Mesenchymal stem cell (in vitro differentiated cells and primary cell): ENCODE measurements around the gene BNIP5. TPM values are rescaled to one million over a fixed set of nuclear protein-coding genes. Genes with fewer than 3 reads are reported as not detected.

Experiments used
- DNase-seq: peaks from one replicate; pipeline ENCODE4 v3.0.0-alpha.2; 2013
- H2AFZ ChIP-seq: one replicate; pipeline ENCODE4 v1.6.1; 2013; ENCODE audit warnings: low read depth, mild to moderate bottlenecking, control low read depth, inconsistent platforms, low read length, moderate library complexity
- H2AK5ac ChIP-seq: 2 replicates; pipeline ENCODE4 v1.6.1; 2013; ENCODE audit warnings: low read length, moderate library complexity, mild to moderate bottlenecking, inconsistent platforms; ENCODE audit not compliant: severe bottlenecking
- H2BK120ac ChIP-seq: one replicate; pipeline ENCODE4 v1.6.1; 2013; ENCODE audit warnings: low read depth, mild to moderate bottlenecking, inconsistent platforms, low read length, moderate library complexity
- H2BK12ac ChIP-seq, 2 experiments: one replicate each; pipeline ENCODE4 v1.6.1; 2013; ENCODE audit warnings: inconsistent platforms in 2 of 2, low read length in 2 of 2, mild to moderate bottlenecking in 2 of 2, moderate library complexity in 2 of 2, control low read depth in 1 of 2
- H2BK15ac ChIP-seq: one replicate; pipeline ENCODE4 v1.6.1; 2013; ENCODE audit warnings: mild to moderate bottlenecking, low read depth, inconsistent platforms; ENCODE audit not compliant: poor library complexity, severe bottlenecking
- H2BK5ac ChIP-seq: 2 replicates; pipeline ENCODE4 v1.6.1; 2013; ENCODE audit warnings: low read depth, mild to moderate bottlenecking, low read length, control low read depth, inconsistent platforms; ENCODE audit not compliant: poor library complexity, severe bottlenecking
- H3K14ac ChIP-seq, 2 experiments: one replicate each; pipeline ENCODE4 v1.6.1; 2013; ENCODE audit warnings: inconsistent platforms in 2 of 2, low read length in 2 of 2, control low read depth in 1 of 2, mild to moderate bottlenecking in 1 of 2, moderate library complexity in 1 of 2
- H3K18ac ChIP-seq, 2 experiments: one replicate each; pipeline ENCODE4 v1.6.1; 2013; ENCODE audit warnings: inconsistent platforms in 2 of 2, low read length in 2 of 2, control low read depth in 1 of 2, low read depth in 1 of 2, mild to moderate bottlenecking in 1 of 2
- H3K23ac ChIP-seq, 2 experiments: one replicate each; pipeline ENCODE4 v1.6.1; 2013; ENCODE audit warnings: inconsistent platforms in 2 of 2, low read length in 2 of 2, mild to moderate bottlenecking in 2 of 2, moderate library complexity in 2 of 2, control low read depth in 1 of 2
- H3K27ac ChIP-seq: 2 replicates; pipeline ENCODE4 v1.5.1; 2013; ENCODE audit warnings: mild to moderate bottlenecking, moderate library complexity, low read length, control low read depth, inconsistent platforms; ENCODE audit not compliant: poor library complexity, severe bottlenecking
- H3K27me3 ChIP-seq, 2 experiments: 2 replicates each; pipeline versions ENCODE4 v1.6.1 to v1.7.0; 2013; ENCODE audit warnings: low read length in 2 of 2, mild to moderate bottlenecking in 2 of 2, moderate library complexity in 2 of 2, control low read depth in 1 of 2, inconsistent platforms in 1 of 2; ENCODE audit not compliant: control insufficient read depth in 1 of 2, insufficient read depth in 1 of 2
- H3K36me3 ChIP-seq, 2 experiments: 2 replicates each; pipeline versions ENCODE4 v1.6.1 to v1.7.0; 2013; ENCODE audit warnings: low read length in 2 of 2, control low read depth in 1 of 2, inconsistent platforms in 1 of 2, low read depth in 1 of 2, mild to moderate bottlenecking in 1 of 2; ENCODE audit not compliant: insufficient read depth in 2 of 2, control insufficient read depth in 1 of 2
- H3K4ac ChIP-seq, 2 experiments: one replicate each; pipeline ENCODE4 v1.6.1; 2013; ENCODE audit warnings: inconsistent platforms in 2 of 2, low read length in 2 of 2, mild to moderate bottlenecking in 2 of 2, moderate library complexity in 2 of 2, control low read depth in 1 of 2, low read depth in 1 of 2
- H3K4me1 ChIP-seq: 2 replicates; pipeline ENCODE4 v1.6.1; 2013; ENCODE audit warnings: low read depth, low read length, control low read depth; ENCODE audit not compliant: control insufficient read depth, insufficient read depth
- H3K4me2 ChIP-seq: 2 replicates; pipeline ENCODE4 v1.6.1; 2013; ENCODE audit warnings: low read length, mild to moderate bottlenecking, inconsistent platforms; ENCODE audit not compliant: poor library complexity, severe bottlenecking
- H3K4me3 ChIP-seq, 2 experiments: 2 replicates each; pipeline versions ENCODE4 v1.5.1 to v1.7.0; 2013; ENCODE audit warnings: low read length in 2 of 2, mild to moderate bottlenecking in 2 of 2, control low read depth in 1 of 2, low read depth in 1 of 2; ENCODE audit not compliant: insufficient read depth in 1 of 2
- H3K79me1 ChIP-seq: replicated peaks from 2 replicates; pipeline ENCODE4 v1.6.1; 2013; ENCODE audit warnings: mild to moderate bottlenecking, control low read depth, low read length, inconsistent platforms; ENCODE audit not compliant: poor library complexity, severe bottlenecking
- H3K9ac ChIP-seq: 2 replicates; pipeline ENCODE4 v1.7.0; 2013; ENCODE audit warnings: mild to moderate bottlenecking, low read length, moderate library complexity
- H3K9me3 ChIP-seq: 2 replicates; pipeline ENCODE4 v1.7.0; 2013; ENCODE audit warnings: mild to moderate bottlenecking, low read length; ENCODE audit not compliant: control insufficient read depth
- H4K8ac ChIP-seq: one replicate; pipeline ENCODE4 v1.6.1; 2013; ENCODE audit warnings: inconsistent platforms, mild to moderate bottlenecking, low read length, moderate library complexity
- H4K91ac ChIP-seq: one replicate; pipeline ENCODE4 v1.6.1; 2013; ENCODE audit warnings: mild to moderate bottlenecking, low read length, inconsistent platforms
- WGBS: methylation state at CpG from one replicate; pipeline ENCODE4 v1.1.7; 2013; ENCODE audit warnings: mixed read lengths; 5-methylcytosine and 5-hydroxymethylcytosine counted together
- polyA plus RNA-seq, 2 experiments: library from polyadenylated mRNA; stranded (reverse); fragments of 200-250 nt; gene quantifications; one replicate each; pipeline ENCODE4 v1.2.3, GENCODE V29; 2013

Gene BNIP5
- polyA plus RNA-seq (2013, experiment 1 of 2), result not detected
- not detected for polyA plus RNA-seq (2013, experiment 2 of 2)

DNA sequence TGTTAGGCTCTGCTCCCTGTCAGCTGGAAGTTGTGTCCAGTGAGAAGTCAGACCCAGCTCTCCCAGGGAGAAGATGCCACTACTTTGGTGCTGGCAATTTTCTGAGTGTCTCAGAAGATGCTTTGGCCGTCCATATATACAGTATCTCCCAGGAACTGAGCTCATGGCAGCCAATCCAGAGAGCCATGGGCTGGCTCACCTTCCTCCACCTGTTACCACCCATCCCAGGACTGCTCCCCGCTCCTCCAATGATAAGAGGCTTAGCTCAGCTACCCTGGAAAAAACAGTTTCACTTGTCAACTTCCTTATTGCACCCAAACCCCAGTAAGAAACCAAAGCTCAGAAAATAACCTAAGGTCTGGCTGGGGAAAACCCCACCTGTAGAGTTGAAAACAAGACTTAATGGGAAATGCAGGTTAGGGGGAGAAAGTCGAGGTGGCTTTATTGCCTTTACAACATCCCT, at the start of gene BNIP5:
BNIP5 (minus strand) TSS at position 110 of the 463 bp plus-strand sequence. CDS start 6,198 bp downstream, outside the sequence.
- peaks cover 67 to 70% of the 10 kb centered on the region in 2 experiments for H3K27me3 ChIP-seq
- H3K36me3 ChIP-seq, result no peaks in the 10 kb centered on the region
- H3K4me3 ChIP-seq, result no peak within 1 kb of the TSS
- no peaks in the 10 kb centered on the region for H3K79me1 ChIP-seq
- no peak within 1 kb of the TSS for H2AK5ac ChIP-seq
- peak within 1 kb of the TSS in 1 of 2 experiments; percentile 52 for H3K4ac ChIP-seq
- H3K18ac ChIP-seq, result no peak within 1 kb of the TSS
- no peaks in the 10 kb centered on the region for H3K9me3 ChIP-seq
- no peak within 1 kb of the TSS for H3K14ac ChIP-seq
- H4K8ac ChIP-seq, result no peak within 1 kb of the TSS
- H2BK5ac ChIP-seq, result no peak within 1 kb of the TSS
- no peak within 1 kb of the TSS for H2AFZ ChIP-seq
- no peak within 1 kb of the TSS for H3K9ac ChIP-seq
- H2BK15ac ChIP-seq, result no peak within 1 kb of the TSS
- H4K91ac ChIP-seq, result no peak within 1 kb of the TSS
- WGBS, result 64% methylated on average over 3 of the region's 3 CpGs
- no peak for DNase-seq
- H3K4me1 ChIP-seq, result peaks cover 5% of the 10 kb centered on the region
- H3K27ac ChIP-seq, result no peak within 1 kb of the TSS
- no peak within 1 kb of the TSS for H3K4me2 ChIP-seq
- H2BK120ac ChIP-seq, result no peak within 1 kb of the TSS
- no peak within 1 kb of the TSS for H3K23ac ChIP-seq
- H2BK12ac ChIP-seq, result no peak within 1 kb of the TSS

- Histone ChIP-seq H4K8ac (no peak overlapping the region), H3K27me3 (peaks cover 8 to 22% of the 10 kb centered on the region in 2 experiments), H3K9me3 (no peaks in the 10 kb centered on the region), H2AK5ac (no peak overlapping the region), H3K18ac (no peak overlapping the region), H3K4me3 (no peak overlapping the region), H3K27ac (no peak overlapping the region), H2BK5ac (no peak overlapping the region), H3K4ac (no peak overlapping the region), H3K79me1 (no peaks in the 10 kb centered on the region), H2BK12ac (no peak overlapping the region), H3K4me1 (peaks cover 15% of the 10 kb centered on the region), H3K4me2 (no peak overlapping the region), H2BK120ac (no peak overlapping the region), H3K36me3 (no peaks in the 10 kb centered on the region), H2AFZ (no peak overlapping the region), H4K91ac (no peak overlapping the region), H3K23ac (no peak overlapping the region), H3K9ac (no peak overlapping the region), H3K14ac (no peak overlapping the region), H2BK15ac (no peak overlapping the region)
- 74% methylated on average over 2 of the region's 2 CpGs for WGBS
- no peak for DNase-seq
Measured at GRCh38 chr6:36384095-36384494, 47.4 kb upstream of the BNIP5 start.

GRCh38 chr6:36383606-36384005, 46.9 kb upstream of the BNIP5 start:
- Histone ChIP-seq H4K91ac (no peak overlapping the region), H3K4me2 (no peak overlapping the region), H2AFZ (no peak overlapping the region), H2AK5ac (no peak overlapping the region), H3K4me3 (no peak overlapping the region), H2BK15ac (no peak overlapping the region), H3K9me3 (no peaks in the 10 kb centered on the region), H2BK5ac (no peak overlapping the region), H3K14ac (no peak overlapping the region), H3K79me1 (no peaks in the 10 kb centered on the region), H4K8ac (no peak overlapping the region), H3K27me3 (peaks cover 8 to 22% of the 10 kb centered on the region in 2 experiments), H3K4me1 (peaks cover 15% of the 10 kb centered on the region), H3K4ac (no peak overlapping the region), H3K9ac (no peak overlapping the region), H3K36me3 (no peaks in the 10 kb centered on the region), H2BK12ac (no peak overlapping the region), H3K18ac (no peak overlapping the region), H3K27ac (no peak overlapping the region), H3K23ac (no peak overlapping the region), H2BK120ac (no peak overlapping the region)
- no peak for DNase-seq
- 69% methylated on average over 2 of the region's 2 CpGs for WGBS

GRCh38 chr6:36382976-36383375, 46.3 kb upstream of the BNIP5 start:
- no peak overlapping the region for H3K23ac ChIP-seq
- no peak overlapping the region for H3K4ac ChIP-seq
- H3K27me3 ChIP-seq, result peaks cover 8 to 16% of the 10 kb centered on the region in 2 experiments
- H3K36me3 ChIP-seq, result no peaks in the 10 kb centered on the region
- no peak overlapping the region for H3K4me2 ChIP-seq
- DNase-seq, result no peak
- peaks cover 13% of the 10 kb centered on the region for H3K4me1 ChIP-seq
- no peak overlapping the region for H4K91ac ChIP-seq
- H3K18ac ChIP-seq, result no peak overlapping the region
- no peak overlapping the region for H2BK120ac ChIP-seq
- no peak overlapping the region for H2BK5ac ChIP-seq
- H2BK12ac ChIP-seq, result peak overlapping the region in 1 of 2 experiments; percentile 57
- no peak overlapping the region for H4K8ac ChIP-seq
- H3K27ac ChIP-seq, result no peak overlapping the region
- H3K9me3 ChIP-seq, result no peaks in the 10 kb centered on the region
- peak overlapping the region in 1 of 2 experiments; percentile 71 for H3K14ac ChIP-seq
- H3K4me3 ChIP-seq, result no peak overlapping the region
- no peak overlapping the region for H2AK5ac ChIP-seq
- H2AFZ ChIP-seq, result no peak overlapping the region
- no peak overlapping the region for H2BK15ac ChIP-seq
- no peaks in the 10 kb centered on the region for H3K79me1 ChIP-seq
- 73% methylated on average over 4 of the region's 4 CpGs for WGBS
- no peak overlapping the region for H3K9ac ChIP-seq
